Vagina (tissue), 2 donors: ENCODE measurements around the gene CFAP221.

Source experiments
- POLR2A ChIP-seq, 2 donors: fragments of 450-650 bp; IDR thresholded peaks; one replicate each; pipeline ENCODE4 v1.6.1; 2017; ENCODE audit warnings: antibody characterized with exemption in 2 of 2, mild to moderate bottlenecking in 2 of 2, moderate library complexity in 2 of 2
- TF ChIP-seq, protein P1 (sequence below), 3 experiments: fragments of 450-650 bp in 2 of 3; fragments of 200-600 bp in 1 of 3; sonication (generic) in 1 of 3; IDR thresholded peaks; one replicate each; pipeline ENCODE4 v1.5.1; 2017 to 2019; ENCODE audit warnings: antibody characterized with exemption in 3 of 3, mild to moderate bottlenecking in 2 of 3, moderate library complexity in 2 of 3

DNA sequence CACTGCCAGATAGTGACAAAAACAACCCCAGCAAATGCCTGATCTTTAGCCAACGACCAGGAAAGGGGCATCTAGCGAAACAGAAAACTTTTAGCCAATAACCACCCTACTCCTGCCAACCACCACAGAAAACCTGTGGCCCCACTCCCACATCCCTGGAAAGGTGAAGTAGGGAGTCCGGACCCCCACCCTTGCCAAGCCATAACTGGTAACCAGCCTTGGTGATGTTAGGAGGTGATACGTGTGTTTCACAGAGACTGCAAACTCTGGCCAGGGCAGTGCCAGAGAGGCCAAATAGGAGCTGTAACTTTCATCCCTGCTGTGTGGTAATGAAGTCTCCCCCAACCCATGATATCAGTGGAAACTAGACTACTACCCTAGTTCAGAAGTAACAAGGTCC, 47.6 kb upstream of the CFAP221 start:
- TF ChIP-seq, protein P1, sequence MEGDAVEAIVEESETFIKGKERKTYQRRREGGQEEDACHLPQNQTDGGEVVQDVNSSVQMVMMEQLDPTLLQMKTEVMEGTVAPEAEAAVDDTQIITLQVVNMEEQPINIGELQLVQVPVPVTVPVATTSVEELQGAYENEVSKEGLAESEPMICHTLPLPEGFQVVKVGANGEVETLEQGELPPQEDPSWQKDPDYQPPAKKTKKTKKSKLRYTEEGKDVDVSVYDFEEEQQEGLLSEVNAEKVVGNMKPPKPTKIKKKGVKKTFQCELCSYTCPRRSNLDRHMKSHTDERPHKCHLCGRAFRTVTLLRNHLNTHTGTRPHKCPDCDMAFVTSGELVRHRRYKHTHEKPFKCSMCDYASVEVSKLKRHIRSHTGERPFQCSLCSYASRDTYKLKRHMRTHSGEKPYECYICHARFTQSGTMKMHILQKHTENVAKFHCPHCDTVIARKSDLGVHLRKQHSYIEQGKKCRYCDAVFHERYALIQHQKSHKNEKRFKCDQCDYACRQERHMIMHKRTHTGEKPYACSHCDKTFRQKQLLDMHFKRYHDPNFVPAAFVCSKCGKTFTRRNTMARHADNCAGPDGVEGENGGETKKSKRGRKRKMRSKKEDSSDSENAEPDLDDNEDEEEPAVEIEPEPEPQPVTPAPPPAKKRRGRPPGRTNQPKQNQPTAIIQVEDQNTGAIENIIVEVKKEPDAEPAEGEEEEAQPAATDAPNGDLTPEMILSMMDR (IDR thresholded peaks at IDR 0.05), result no peak
- no peak for TF ChIP-seq POLR2A (IDR thresholded peaks at IDR 0.05)
